OCI-LY3 (cell line): ENCODE data around the gene MOV10.

Source experiments
- H2AFZ ChIP-seq: fragments of 200-600, 300-600 bp; shearing (Covaris generic); 2 replicates; pipeline ENCODE4 v1.6.0; 2014; ENCODE audit warnings: antibody characterized with exemption, low read depth, low read length
- H3K27ac ChIP-seq: fragments of 200-600, 300-600 bp; sonication (generic); 2 replicates; pipeline ENCODE4 v1.5.1; 2014; ENCODE audit warnings: mild to moderate bottlenecking, low read length, moderate library complexity, mixed read lengths
- H3K27me3 ChIP-seq: fragments of 200-600, 300-600 bp; sonication (generic); 2 replicates; pipeline ENCODE4 v1.6.1; 2014; ENCODE audit warnings: low read depth, low read length, mixed read lengths
- H3K36me3 ChIP-seq: fragments of 200-600, 300-600 bp; sonication (generic); replicated peaks from 2 replicates; pipeline ENCODE3; 2014; ENCODE audit warnings: low read depth, low read length, mixed read lengths
- H3K4me1 ChIP-seq: fragments of 300-600, 200-600 bp; sonication (generic); 2 replicates; pipeline ENCODE4 v1.6.1; 2014; ENCODE audit warnings: low read length, mixed read lengths
- H3K4me2 ChIP-seq: fragments of 200-600, 300-600 bp; sonication (generic); 2 replicates; pipeline ENCODE4 v1.6.1; 2014; ENCODE audit warnings: low read length, mixed read lengths
- H3K4me3 ChIP-seq: fragments of 300-600, 200-600 bp; sonication (generic); 2 replicates; pipeline ENCODE4 v1.5.1; 2014; ENCODE audit warnings: antibody characterized with exemption, mild to moderate bottlenecking, low read length, moderate library complexity
- H3K79me2 ChIP-seq: fragments of 300-600, 200-600 bp; shearing (Covaris generic); 2 replicates; pipeline ENCODE4 v1.6.1; 2014; ENCODE audit warnings: mild to moderate bottlenecking, low read length, mixed read lengths
- H3K9ac ChIP-seq: fragments of 300-600, 200-600 bp; shearing (Covaris generic); 2 replicates; pipeline ENCODE4 v1.6.0; 2014; ENCODE audit warnings: mild to moderate bottlenecking, low read length, moderate library complexity
- H3K9me3 ChIP-seq: fragments of 200-600, 300-600 bp; shearing (Covaris generic); 2 replicates; pipeline ENCODE4 v1.6.1; 2014; ENCODE audit warnings: low read length, mixed read lengths; ENCODE audit not compliant: insufficient read depth
- H4K20me1 ChIP-seq: fragments of 200-600, 300-600 bp; sonication (generic); 2 replicates; pipeline ENCODE4 v1.6.1; 2016; ENCODE audit warnings: low read length, mixed read lengths; ENCODE audit not compliant: insufficient read depth
- EZH2phosphoT487 ChIP-seq: fragments of 200-600 bp; shearing (Covaris generic); IDR thresholded peaks from 2 replicates; pipeline ENCODE4 v1.6.1; 2018; ENCODE audit warnings: antibody characterized with exemption, mixed run types, low read depth
- TF ChIP-seq, protein P1 (sequence below): fragments of 200-600, 300-600 bp; sonication (generic); IDR thresholded peaks from 2 replicates; pipeline ENCODE4 v1.5.1; 2014; ENCODE audit warnings: antibody characterized with exemption, low read length, low read depth

MOV10 gene

DNA sequence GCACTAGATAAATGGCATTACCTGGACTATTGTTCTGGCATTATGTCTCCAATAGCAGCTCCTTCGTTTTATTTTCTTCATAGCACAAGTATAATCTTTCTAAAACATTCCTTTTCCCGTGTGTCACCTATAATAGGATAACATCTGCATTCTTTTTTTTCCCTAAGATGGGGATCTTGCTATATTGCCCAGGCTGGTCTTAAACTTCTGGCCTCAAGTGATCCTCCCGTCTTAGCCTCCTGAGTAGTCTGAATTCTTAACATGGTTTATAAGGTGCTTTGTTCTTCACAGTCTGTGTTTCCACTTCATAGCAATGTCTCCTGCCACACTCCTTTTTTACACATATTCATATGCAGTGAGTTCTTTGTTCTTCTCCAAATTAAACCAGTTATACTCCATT is 8.6 kb upstream of the MOV10 start:
- no peak overlapping the region for H3K4me2 ChIP-seq
- H3K79me2 ChIP-seq: no peaks in the 10 kb centered on the region
- TF ChIP-seq, protein P1, sequence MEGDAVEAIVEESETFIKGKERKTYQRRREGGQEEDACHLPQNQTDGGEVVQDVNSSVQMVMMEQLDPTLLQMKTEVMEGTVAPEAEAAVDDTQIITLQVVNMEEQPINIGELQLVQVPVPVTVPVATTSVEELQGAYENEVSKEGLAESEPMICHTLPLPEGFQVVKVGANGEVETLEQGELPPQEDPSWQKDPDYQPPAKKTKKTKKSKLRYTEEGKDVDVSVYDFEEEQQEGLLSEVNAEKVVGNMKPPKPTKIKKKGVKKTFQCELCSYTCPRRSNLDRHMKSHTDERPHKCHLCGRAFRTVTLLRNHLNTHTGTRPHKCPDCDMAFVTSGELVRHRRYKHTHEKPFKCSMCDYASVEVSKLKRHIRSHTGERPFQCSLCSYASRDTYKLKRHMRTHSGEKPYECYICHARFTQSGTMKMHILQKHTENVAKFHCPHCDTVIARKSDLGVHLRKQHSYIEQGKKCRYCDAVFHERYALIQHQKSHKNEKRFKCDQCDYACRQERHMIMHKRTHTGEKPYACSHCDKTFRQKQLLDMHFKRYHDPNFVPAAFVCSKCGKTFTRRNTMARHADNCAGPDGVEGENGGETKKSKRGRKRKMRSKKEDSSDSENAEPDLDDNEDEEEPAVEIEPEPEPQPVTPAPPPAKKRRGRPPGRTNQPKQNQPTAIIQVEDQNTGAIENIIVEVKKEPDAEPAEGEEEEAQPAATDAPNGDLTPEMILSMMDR: no peak
- no peak for TF ChIP-seq EZH2phosphoT487
- H3K27me3 ChIP-seq: no peaks in the 10 kb centered on the region
- peaks cover 21% of the 10 kb centered on the region for H3K4me1 ChIP-seq
- H3K27ac ChIP-seq: no peak overlapping the region
- H3K36me3 ChIP-seq: peaks cover 41% of the 10 kb centered on the region
- H2AFZ ChIP-seq: no peak overlapping the region
- no peak overlapping the region for H3K4me3 ChIP-seq
- H3K9me3 ChIP-seq: no peaks in the 10 kb centered on the region
- no peak overlapping the region for H3K9ac ChIP-seq
- peaks cover 3% of the 10 kb centered on the region; the same call in 1 of the 2 replicates for H4K20me1 ChIP-seq

GRCh38 chr1:112666946-112667345 is 7.5 kb upstream of the MOV10 start:
- Histone ChIP-seq H3K4me3 (no peak overlapping the region), H3K9me3 (no peaks in the 10 kb centered on the region), H3K27me3 (no peaks in the 10 kb centered on the region), H3K36me3 (peaks cover 31% of the 10 kb centered on the region), H2AFZ (no peak overlapping the region), H3K4me2 (no peak overlapping the region), H3K27ac (no peak overlapping the region), H3K9ac (no peak overlapping the region), H3K4me1 (peaks cover 21% of the 10 kb centered on the region), H4K20me1 (peaks cover 3% of the 10 kb centered on the region; the same call in 1 of the 2 replicates), H3K79me2 (no peaks in the 10 kb centered on the region)
- TF ChIP-seq, protein P1: no peak
- no peak for TF ChIP-seq EZH2phosphoT487

GRCh38 chr1:112672009-112672408 is 2.5 kb upstream of the MOV10 start:
- Histone ChIP-seq H3K36me3 (peaks cover 15% of the 10 kb centered on the region), H3K27ac (no peak overlapping the region), H3K4me3 (no peak overlapping the region), H3K4me1 (peaks cover 22% of the 10 kb centered on the region), H3K9me3 (no peaks in the 10 kb centered on the region), H3K79me2 (no peaks in the 10 kb centered on the region), H4K20me1 (no peaks in the 10 kb centered on the region; the same call in 1 of the 2 replicates), H3K4me2 (no peak overlapping the region), H3K9ac (no peak overlapping the region), H3K27me3 (no peaks in the 10 kb centered on the region), H2AFZ (no peak overlapping the region)
- no peak for TF ChIP-seq EZH2phosphoT487
- TF ChIP-seq, protein P1: no peak

- Histone ChIP-seq H3K4me1 (peaks cover 25% of the 10 kb centered on the region), H3K9ac (no peak overlapping the region), H3K79me2 (no peaks in the 10 kb centered on the region), H3K4me3 (no peak overlapping the region), H3K4me2 (no peak overlapping the region), H3K36me3 (peaks cover 11% of the 10 kb centered on the region), H4K20me1 (no peaks in the 10 kb centered on the region), H3K27ac (no peak overlapping the region), H3K27me3 (no peaks in the 10 kb centered on the region), H3K9me3 (no peaks in the 10 kb centered on the region), H2AFZ (no peak overlapping the region)
- TF ChIP-seq, protein P1: no peak
- TF ChIP-seq EZH2phosphoT487: no peak
Measured at GRCh38 chr1:112672842-112673241, 1.6 kb upstream of the MOV10 start.
